Measurements from ENCODE around the gene MAP1LC3B2. TPM values are rescaled to one million over a fixed set of nuclear protein-coding genes. Genes with fewer than 3 reads are reported as not detected.

MAP1LC3B2 gene
- polyA plus RNA-seq, 6 donors from 2014 or later: 3.2 to 12.2 (median 6.3) TPM

DNA sequence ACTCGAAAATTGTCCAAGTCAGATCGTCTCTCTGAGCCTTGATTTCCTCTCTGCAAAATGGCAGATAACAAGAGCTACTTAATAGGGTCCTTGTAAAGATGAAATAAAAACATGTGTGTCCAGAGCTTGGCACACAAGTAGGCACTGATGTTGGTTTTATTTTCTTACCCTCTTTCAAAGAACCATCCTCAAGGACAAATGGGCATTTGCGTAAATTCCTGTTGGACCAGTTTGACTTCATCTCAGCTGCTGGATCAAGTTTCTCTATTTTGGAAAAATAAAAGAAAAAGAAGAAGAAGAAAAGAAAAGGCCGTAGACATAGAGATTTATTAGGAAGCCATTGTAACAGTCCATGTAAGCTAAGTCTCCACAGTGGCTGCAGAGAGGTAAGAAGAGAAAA is 47.2 kb downstream of the MAP1LC3B2 start:
- Mint-ChIP-seq H3K27ac (peak overlapping the region in 1 of 6 donors; percentile 36), H3K4me1 (peaks cover 14 to 22% (median 20%) of the 10 kb centered on the region in 3 donors), H3K9me3 (peaks cover 0 to 2% (median 0%) of the 10 kb centered on the region in 7 donors), H3K36me3 (peaks cover 0 to 4% of the 10 kb centered on the region in 2 donors), H3K27me3 (peaks cover 0 to 14% (median 4%) of the 10 kb centered on the region in 3 donors), H3K4me3 (no peak overlapping the region)
- no peak for ATAC-seq (ENCODE audit: low read depth in 2 of 2)
- DNase-seq: no peak

DNA sequence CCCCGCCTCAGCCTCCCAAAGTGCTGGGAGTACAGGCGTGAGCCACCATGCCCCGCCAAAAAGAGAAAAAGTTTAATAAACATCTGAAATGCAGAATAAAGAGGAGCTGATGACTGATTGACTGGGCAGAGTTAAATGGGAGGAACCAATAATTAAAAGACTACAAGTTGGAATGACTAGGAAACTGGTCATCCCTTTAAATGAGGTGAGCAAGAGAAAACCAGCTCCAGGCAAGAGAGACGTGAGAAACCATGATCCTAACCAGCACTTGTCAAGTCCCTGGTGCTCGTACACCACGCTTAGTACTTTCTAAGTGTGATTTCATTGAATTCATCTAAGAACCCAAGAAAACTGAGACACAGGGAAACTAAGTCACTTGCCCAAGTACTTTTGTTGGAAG is 47.9 kb downstream of the MAP1LC3B2 start:
- H3K36me3 Mint-ChIP-seq: peaks cover 0 to 4% of the 10 kb centered on the region in 2 donors
- no peak for ATAC-seq (ENCODE audit: low read depth in 2 of 2)
- H3K27me3 Mint-ChIP-seq: peaks cover 0 to 14% (median 4%) of the 10 kb centered on the region in 3 donors
- H3K27ac Mint-ChIP-seq: no peak overlapping the region
- H3K4me1 Mint-ChIP-seq: peaks cover 14 to 22% (median 20%) of the 10 kb centered on the region in 3 donors
- no peak overlapping the region for H3K4me3 Mint-ChIP-seq
- H3K9me3 Mint-ChIP-seq: peaks cover 0 to 2% (median 0%) of the 10 kb centered on the region in 7 donors
- no peak for DNase-seq

DNA sequence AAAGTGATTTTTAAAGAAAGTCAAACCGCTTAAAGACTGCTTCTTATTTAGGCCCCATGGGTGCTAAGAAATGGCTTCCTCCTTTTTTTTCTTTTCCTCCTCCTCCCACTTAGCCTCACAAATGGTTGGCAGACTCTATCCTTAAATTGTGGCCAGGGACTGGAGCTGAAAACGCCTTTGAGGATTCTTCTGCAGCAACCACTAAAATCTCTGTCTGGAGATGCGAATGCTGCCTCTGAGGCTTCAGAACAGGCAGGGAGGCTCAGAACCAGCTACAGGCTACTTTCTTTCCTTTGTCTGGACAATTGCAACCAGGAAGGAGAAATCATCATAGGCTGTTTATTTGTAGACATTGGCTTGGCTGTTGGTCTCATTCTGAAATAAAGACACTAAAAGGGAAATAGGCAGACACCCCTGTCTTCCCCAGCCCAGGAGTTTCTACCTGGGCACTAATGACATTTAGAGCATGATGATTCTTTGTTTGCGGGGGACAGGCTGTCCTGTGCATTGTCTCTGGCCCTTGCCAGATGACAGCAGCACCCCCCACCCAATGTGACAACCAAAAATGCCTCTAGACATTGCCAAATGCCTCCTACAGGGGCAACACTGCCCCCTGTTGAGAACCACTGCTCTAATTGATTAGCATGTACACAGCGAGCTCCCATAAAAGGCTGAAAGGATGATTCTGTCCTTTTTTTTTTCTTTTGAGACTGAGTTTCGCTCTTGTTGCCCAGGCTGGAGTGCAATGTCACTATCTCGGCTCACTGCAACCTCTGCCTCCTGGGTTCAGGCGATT is 50.3 kb downstream of the MAP1LC3B2 start:
- Mint-ChIP-seq H3K9me3 (peaks cover 0 to 2% (median 0%) of the 10 kb centered on the region in 7 donors), H3K36me3 (peaks cover 0 to 4% of the 10 kb centered on the region in 2 donors), H3K4me1 (peaks cover 14 to 22% (median 20%) of the 10 kb centered on the region in 3 donors), H3K27me3 (peaks cover 4 to 8% (median 5%) of the 10 kb centered on the region in 3 donors), H3K4me3 (no peak overlapping the region), H3K27ac (peak overlapping the region in 2 of 6 donors; percentile 30 to 60)
- DNase-seq (peak; percentile 25), ATAC-seq (ENCODE audit: low read depth in 2 of 2) (peak; percentile 45 to 70)

DNA sequence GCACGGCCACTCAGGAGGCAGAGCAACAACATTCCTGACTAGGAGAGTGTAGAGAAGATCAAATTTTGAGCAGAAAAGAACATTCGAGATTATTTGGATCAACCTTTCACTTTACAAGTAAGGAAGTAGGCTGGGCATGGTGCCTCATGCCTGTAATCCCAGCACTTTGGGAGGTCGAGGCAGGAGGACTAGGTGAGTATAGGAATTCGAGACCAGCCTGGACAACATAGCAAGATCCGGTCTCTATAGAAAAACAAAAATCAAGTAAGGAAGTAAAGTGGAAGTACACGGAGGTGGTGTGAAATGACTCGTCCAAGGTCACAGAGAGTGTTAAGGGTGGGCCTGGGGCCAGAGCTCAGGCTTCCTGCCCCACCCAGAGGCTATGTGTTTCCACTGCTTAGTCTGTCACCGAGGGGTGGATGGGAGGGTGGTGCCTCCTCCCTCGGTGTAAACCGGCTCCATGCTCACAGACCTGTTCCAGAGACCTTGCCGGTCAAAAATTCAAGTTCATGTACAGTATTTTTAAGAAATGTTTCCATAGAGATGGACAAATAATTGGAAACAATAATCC is 51.9 kb downstream of the MAP1LC3B2 start:
- peaks cover 0 to 8% (median 4%) of the 10 kb centered on the region in 3 donors for H3K27me3 Mint-ChIP-seq
- peaks cover 4 to 8% (median 7%) of the 10 kb centered on the region in 3 donors for H3K4me1 Mint-ChIP-seq
- no peak overlapping the region for H3K4me3 Mint-ChIP-seq
- DNase-seq (no peak), ATAC-seq (ENCODE audit: low read depth in 2 of 2) (no peak)
- peak overlapping the region in 1 of 6 donors; percentile 30 for H3K27ac Mint-ChIP-seq
- peaks cover 0 to 4% of the 10 kb centered on the region in 2 donors for H3K36me3 Mint-ChIP-seq
- peaks cover 0 to 2% (median 0%) of the 10 kb centered on the region in 7 donors for H3K9me3 Mint-ChIP-seq

DNA sequence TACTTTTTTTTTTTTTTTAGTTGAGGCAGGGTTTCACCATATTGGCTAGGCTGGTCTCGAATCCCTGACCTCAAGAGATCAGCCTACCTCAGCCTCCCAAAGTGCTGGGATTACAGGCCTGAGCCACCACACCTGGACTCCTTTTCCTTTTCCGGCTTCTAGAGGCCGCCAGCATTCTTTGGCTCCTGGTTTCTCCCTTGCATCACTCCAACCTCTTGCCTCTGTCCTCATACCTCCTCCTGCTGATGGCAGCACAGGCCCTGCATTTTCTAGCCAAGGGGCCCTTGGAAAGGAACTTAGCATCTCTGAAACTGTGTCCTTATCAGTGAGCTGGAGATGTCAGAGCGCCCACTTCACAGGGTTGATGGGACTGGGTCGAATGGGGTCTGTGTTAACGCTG is 53.3 kb downstream of the MAP1LC3B2 start:
- H3K36me3 Mint-ChIP-seq: no peaks in the 10 kb centered on the region
- H3K4me3 Mint-ChIP-seq: no peak overlapping the region
- H3K27me3 Mint-ChIP-seq: peaks cover 0 to 8% (median 4%) of the 10 kb centered on the region in 3 donors
- H3K4me1 Mint-ChIP-seq: peaks cover 4 to 8% (median 7%) of the 10 kb centered on the region in 3 donors
- no peak overlapping the region for H3K27ac Mint-ChIP-seq
- DNase-seq (no peak), ATAC-seq (ENCODE audit: low read depth in 2 of 2) (no peak)
- peaks cover 0 to 2% (median 0%) of the 10 kb centered on the region in 7 donors for H3K9me3 Mint-ChIP-seq

DNA sequence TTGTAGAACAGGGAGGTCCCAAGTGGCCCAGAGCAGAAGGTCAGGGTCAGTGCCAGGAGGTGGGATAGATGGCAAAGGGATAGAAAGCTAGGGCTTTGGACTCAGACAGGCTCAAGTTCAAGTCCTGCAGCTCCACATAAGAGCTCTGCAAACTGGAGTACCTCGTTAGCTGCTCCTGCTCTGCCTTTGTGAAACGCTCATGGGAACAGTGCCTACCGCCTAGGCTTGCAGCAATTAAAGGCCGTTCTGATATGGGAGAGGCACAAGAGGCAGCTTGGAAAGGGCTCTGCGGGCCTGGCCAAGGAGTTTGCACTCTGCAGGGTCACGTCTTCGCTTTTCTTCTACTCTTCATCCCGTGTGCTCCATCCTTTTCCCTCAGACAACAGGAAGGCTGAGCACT is 54.1 kb downstream of the MAP1LC3B2 start:
- no peak for ATAC-seq (ENCODE audit: low read depth in 2 of 2)
- no peak for DNase-seq
- Mint-ChIP-seq H3K36me3 (no peaks in the 10 kb centered on the region), H3K27me3 (peaks cover 0 to 8% (median 4%) of the 10 kb centered on the region in 3 donors), H3K4me3 (no peak overlapping the region), H3K4me1 (peaks cover 4 to 8% (median 7%) of the 10 kb centered on the region in 3 donors), H3K27ac (no peak overlapping the region), H3K9me3 (peaks cover 0 to under 1% (median 0%) of the 10 kb centered on the region in 7 donors)

DNA sequence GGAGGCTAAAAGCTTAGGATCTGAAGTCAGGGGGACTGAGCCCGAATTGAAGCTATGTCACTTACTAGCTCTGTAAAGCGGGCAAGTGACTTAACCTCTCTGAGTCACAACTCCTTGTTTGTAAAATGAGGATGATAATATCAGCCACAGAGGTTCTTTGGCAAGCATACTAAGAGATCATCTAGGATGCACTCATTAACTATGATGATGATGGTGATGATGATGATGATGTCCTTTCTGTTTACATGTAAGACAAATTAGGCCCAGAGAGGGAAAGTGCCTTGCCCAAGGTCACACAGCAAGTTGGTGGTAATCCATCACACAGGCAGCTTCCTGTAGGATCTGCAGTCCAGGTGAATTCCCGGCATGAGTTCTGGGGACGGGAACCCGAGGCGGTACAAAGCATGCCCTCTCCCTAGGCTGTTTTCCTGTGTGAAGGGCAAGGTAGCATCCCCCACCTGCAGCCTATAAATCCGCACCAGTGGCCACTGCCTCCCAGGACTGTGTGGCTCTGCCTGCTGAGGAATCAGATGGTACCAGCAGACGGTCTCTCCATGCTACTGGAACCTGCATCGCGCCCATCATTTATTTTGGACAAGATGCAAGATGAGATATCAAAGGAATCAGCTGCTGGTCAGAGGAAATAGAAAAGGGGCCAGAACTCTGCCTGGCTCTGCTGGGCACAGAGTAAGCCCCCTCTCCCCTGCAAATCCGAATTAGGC is 55.2 kb downstream of the MAP1LC3B2 start:
- ATAC-seq (ENCODE audit: low read depth in 2 of 2): no peak
- peaks cover 0 to 5% (median 0%) of the 10 kb centered on the region in 7 donors for H3K9me3 Mint-ChIP-seq
- peaks cover 0 to 4% of the 10 kb centered on the region in 2 donors for H3K36me3 Mint-ChIP-seq
- peaks cover 0 to 14% (median 4%) of the 10 kb centered on the region in 3 donors for H3K27me3 Mint-ChIP-seq
- peaks cover 4 to 6% (median 4%) of the 10 kb centered on the region in 3 donors for H3K4me1 Mint-ChIP-seq
- DNase-seq: no peak
- H3K27ac Mint-ChIP-seq: no peak overlapping the region
- H3K4me3 Mint-ChIP-seq: no peak overlapping the region

DNA sequence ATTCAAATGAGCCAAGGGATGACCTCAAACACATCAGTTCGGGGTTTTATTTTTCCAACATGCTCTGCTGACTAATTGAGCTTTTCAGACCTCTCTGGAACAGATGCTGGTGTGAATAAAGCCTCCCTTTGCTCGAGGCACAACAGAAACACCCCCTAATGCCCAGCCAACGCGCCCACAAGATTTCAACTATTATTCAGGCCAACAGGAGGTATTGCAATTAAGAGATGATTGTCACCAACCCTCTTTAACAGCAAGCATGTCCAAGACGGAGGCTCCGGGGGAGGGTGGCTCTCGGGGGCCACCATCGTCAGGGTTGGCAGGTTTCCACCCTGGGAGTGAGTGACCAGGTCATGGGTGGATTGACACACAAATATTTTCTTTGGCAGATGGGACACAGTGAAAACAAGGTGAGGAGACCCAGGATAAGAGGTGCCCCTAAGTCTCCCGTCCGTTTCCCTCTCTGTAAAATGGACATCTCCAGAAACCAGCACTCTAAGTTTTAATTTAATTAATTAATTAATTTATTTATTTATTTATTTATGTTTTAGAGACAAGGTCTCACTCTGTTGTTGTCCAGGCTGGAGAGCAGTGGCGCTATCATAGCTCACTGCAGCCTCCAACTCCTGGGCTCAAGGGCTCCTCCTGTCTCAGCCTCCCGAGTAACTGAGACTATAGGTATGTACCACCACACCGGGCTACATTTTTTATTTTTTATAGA is 56.1 kb downstream of the MAP1LC3B2 start:
- no peak for DNase-seq
- H3K27ac Mint-ChIP-seq: peak overlapping the region in 2 of 6 donors; percentile 38 to 42
- H3K4me1 Mint-ChIP-seq: no peaks in the 10 kb centered on the region
- H3K4me3 Mint-ChIP-seq: no peak overlapping the region
- peaks cover 0 to 6% of the 10 kb centered on the region in 2 donors for H3K36me3 Mint-ChIP-seq
- H3K9me3 Mint-ChIP-seq: peaks cover 0 to 5% (median 0%) of the 10 kb centered on the region in 7 donors
- ATAC-seq (ENCODE audit: low read depth in 2 of 2): no peak
- H3K27me3 Mint-ChIP-seq: peaks cover 4 to 21% (median 5%) of the 10 kb centered on the region in 3 donors

DNA sequence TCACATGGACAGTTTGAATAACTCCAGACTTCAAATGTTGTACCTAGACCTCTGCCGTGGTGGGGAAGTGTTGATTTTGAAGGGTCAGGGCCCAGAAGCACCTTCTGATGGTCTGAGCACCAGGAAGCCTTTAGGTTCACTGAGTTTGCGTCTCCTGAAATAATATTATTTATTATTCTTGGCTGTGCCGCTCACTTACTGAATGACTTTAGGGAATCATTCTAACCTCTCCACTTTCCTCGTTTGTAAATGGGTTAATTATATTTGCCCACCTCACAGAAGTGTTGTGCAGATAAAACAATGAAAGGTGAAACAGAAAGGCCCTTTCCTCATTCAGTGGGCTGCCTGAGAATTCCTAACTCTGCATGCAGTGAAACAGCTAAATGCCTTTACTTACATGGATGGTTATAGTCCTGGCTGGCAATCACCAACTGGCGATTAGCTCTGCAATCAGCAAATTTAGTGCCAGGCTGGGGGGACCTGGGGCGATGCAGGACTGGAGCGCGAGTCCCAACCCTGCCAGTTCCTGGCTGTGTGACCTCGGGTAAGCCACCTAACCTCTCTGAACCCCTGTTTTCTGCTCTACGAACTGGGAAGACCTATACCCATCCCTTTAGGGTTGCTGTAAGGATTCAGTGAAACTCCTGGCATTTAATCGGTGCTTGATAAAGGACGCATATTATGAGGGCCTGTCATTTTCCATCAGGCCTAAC is 57.5 kb downstream of the MAP1LC3B2 start:
- no peak for ATAC-seq (ENCODE audit: low read depth in 2 of 2)

DNA sequence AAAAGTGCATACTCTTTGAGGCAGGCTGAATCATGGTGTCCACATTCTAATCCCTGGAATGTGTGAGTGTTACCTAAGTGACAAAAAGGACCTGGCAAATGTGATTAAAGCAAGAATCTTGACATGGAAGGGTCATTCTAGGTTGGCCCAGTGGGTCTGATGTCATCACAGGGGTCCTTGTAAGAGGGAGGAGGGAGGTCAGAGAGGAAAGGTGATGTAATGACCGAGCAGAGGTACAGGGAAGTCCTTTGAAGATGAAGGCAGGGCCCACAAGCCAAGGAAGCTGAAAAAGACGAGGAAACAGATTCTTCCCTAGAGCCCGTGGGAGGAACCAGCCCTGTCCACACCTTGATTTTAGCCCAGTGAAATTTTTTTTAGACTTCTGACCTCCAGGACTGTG is 60.1 kb downstream of the MAP1LC3B2 start:
- H3K4me1 Mint-ChIP-seq: no peaks in the 10 kb centered on the region
- DNase-seq: no peak
- H3K27me3 Mint-ChIP-seq: peaks cover 0 to 18% (median 11%) of the 10 kb centered on the region in 3 donors
- peaks cover 6 to 21% of the 10 kb centered on the region in 2 donors for H3K36me3 Mint-ChIP-seq
- ATAC-seq (ENCODE audit: low read depth in 2 of 2): no peak
- peaks cover 11 to 25% (median 17%) of the 10 kb centered on the region in 7 donors for H3K9me3 Mint-ChIP-seq
- no peak overlapping the region for H3K4me3 Mint-ChIP-seq
- peak overlapping the region in 1 of 6 donors; percentile 29 for H3K27ac Mint-ChIP-seq

More for the DNA sequence above, 57.5 kb downstream of the MAP1LC3B2 start:
- H3K36me3 Mint-ChIP-seq: peaks cover 0 to 6% of the 10 kb centered on the region in 2 donors
- peak overlapping the region in 1 of 6 donors; percentile 87 for H3K27ac Mint-ChIP-seq
- peaks cover 4 to 21% (median 5%) of the 10 kb centered on the region in 3 donors for H3K27me3 Mint-ChIP-seq
- DNase-seq: no peak
- H3K4me3 Mint-ChIP-seq: no peak overlapping the region
- no peaks in the 10 kb centered on the region for H3K4me1 Mint-ChIP-seq
- peaks cover 0 to 6% (median 0%) of the 10 kb centered on the region in 7 donors for H3K9me3 Mint-ChIP-seq

DNA sequence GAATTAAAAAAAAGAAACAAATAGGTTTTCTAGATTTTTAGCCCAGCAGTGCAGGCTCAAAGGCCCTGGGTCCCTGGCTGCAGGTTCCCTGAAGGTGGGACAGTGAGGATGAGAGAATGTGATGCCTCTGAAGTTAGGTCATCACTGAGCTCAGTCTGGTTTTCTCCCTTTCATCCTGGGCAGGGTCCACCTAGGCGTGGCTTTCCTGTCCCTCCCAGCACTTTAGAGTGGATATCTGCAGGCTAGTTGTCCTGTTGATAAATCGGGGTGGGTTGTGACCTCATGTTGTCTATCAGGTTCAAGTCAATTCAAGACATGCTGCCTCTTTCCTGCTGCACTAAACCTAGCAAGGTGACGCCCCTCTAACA is 60.9 kb downstream of the MAP1LC3B2 start:
- Mint-ChIP-seq H3K27ac (peak overlapping the region in 1 of 6 donors; percentile 39), H3K27me3 (peaks cover 0 to 18% (median 11%) of the 10 kb centered on the region in 3 donors), H3K36me3 (peaks cover 6 to 21% of the 10 kb centered on the region in 2 donors), H3K4me1 (no peaks in the 10 kb centered on the region), H3K4me3 (no peak overlapping the region), H3K9me3 (peaks cover 11 to 25% (median 17%) of the 10 kb centered on the region in 7 donors)
- ATAC-seq (ENCODE audit: low read depth in 2 of 2) (no peak), DNase-seq (no peak)

All from naive B cell (primary cell).